HepG2 (cell line): ENCODE data around the gene FAAP20. TPM values are rescaled to one million over a fixed set of nuclear protein-coding genes. Genes with fewer than 3 reads are reported as not detected.

ENCODE experiments used
- KLF11 ChIP-seq: IDR thresholded peaks from 2 replicates; pipeline ENCODE4 v1.6.1; 2016; ENCODE audit warnings: missing compliant biosample characterization
- MAZ ChIP-seq, 2 experiments: sonication (generic) in 1 of 2; formaldehyde crosslinking in 1 of 2; IDR thresholded peaks; 2 replicates each; pipeline versions ENCODE4 v1.5.0 to v1.6.1; 2012 to 2020; ENCODE audit warnings: low read depth in 2 of 2, mild to moderate bottlenecking in 2 of 2, borderline replicate concordance in 1 of 2, improper control_type of control experiment in 1 of 2, low read length in 1 of 2, missing genetic modification reagents in 1 of 2, moderate library complexity in 1 of 2
- RBFOX2 ChIP-seq: fragments of 200-400 bp; formaldehyde crosslinking; IDR thresholded peaks from 2 replicates; pipeline ENCODE4 v1.6.1; 2017; ENCODE audit warnings: low read depth, mild to moderate bottlenecking, low read length
- ZFX ChIP-seq: sonication (generic); formaldehyde crosslinking; IDR thresholded peaks from 2 replicates; pipeline ENCODE4 v1.4.0; 2020; ENCODE audit warnings: mild to moderate bottlenecking, low read depth, missing genetic modification reagents, moderate library complexity
- ZKSCAN8 ChIP-seq: IDR thresholded peaks from 2 replicates; pipeline ENCODE4 v1.6.1; 2016; ENCODE audit warnings: borderline replicate concordance, missing genetic modification reagents, missing compliant biosample characterization
- ZNF563 ChIP-seq: sonication (generic); formaldehyde crosslinking; IDR thresholded peaks from 2 replicates; pipeline ENCODE4 v1.8.0; 2022; ENCODE audit warnings: mild to moderate bottlenecking, moderate library complexity, missing genetic modification reagents
- ZNF607 ChIP-seq: sonication (generic); formaldehyde crosslinking; IDR thresholded peaks from 2 replicates; pipeline ENCODE4 v1.5.1; 2020; ENCODE audit warnings: missing genetic modification reagents, mild to moderate bottlenecking, borderline replicate concordance
- polyA plus RNA-seq, 8 experiments: library from polyadenylated mRNA; depleted of rRNA in 3 of 8; stranded (reverse) in 7 of 8; unstranded in 1 of 8; fragments of >200 nt; fragmentation: Illumina TruSeq in 4 of 8; extraction: Trizol in 4 of 8; gene quantifications; 2 replicates each; pipeline versions ENCODE4 v1.2.1 to v1.2.3, GENCODE V29; 2011 to 2016; ENCODE audit warnings: low read depth in 4 of 8, missing spikeins in 1 of 8, mixed read lengths in 1 of 8; ENCODE audit not compliant: insufficient read depth in 1 of 8
- total RNA-seq, 5 experiments: library from RNA; depleted of rRNA; stranded (reverse); fragments of >200 nt; fragmentation: Illumina TruSeq; extraction: Trizol; gene quantifications; 2 replicates each; pipeline ENCODE4 v1.2.3, GENCODE V29; 2016; ENCODE audit warnings: low read depth in 1 of 5
- TF ChIP-seq, protein P1 (sequence below): sonication (generic); formaldehyde crosslinking; conservative IDR thresholded peaks from 2 replicates; pipeline ENCODE4 v1.4.0; 2020; ENCODE audit warnings: missing genetic modification reagents
- TF ChIP-seq, protein P2 (sequence below), 2 experiments: fragments of 450-650 bp in 1 of 2; sonication (generic) in 1 of 2; formaldehyde crosslinking in 1 of 2; IDR thresholded peaks; 2 replicates each; pipeline versions ENCODE4 v1.6.1 to v1.8.0; 2016 to 2022; ENCODE audit warnings: antibody characterized with exemption in 1 of 2, mild to moderate bottlenecking in 1 of 2, missing genetic modification reagents in 1 of 2
- TF ChIP-seq, protein P3 (sequence below): sonication (generic); formaldehyde crosslinking; IDR thresholded peaks from 2 replicates; pipeline ENCODE4 v1.4.0; 2020; ENCODE audit warnings: low read depth, missing genetic modification reagents

Gene FAAP20
- total and polyA plus RNA-seq, 2 of the 13 experiments (the other 11 are each of a cell fraction or from before 2014, with no cell fraction given) = 9.6 to 10.8 TPM

DNA sequence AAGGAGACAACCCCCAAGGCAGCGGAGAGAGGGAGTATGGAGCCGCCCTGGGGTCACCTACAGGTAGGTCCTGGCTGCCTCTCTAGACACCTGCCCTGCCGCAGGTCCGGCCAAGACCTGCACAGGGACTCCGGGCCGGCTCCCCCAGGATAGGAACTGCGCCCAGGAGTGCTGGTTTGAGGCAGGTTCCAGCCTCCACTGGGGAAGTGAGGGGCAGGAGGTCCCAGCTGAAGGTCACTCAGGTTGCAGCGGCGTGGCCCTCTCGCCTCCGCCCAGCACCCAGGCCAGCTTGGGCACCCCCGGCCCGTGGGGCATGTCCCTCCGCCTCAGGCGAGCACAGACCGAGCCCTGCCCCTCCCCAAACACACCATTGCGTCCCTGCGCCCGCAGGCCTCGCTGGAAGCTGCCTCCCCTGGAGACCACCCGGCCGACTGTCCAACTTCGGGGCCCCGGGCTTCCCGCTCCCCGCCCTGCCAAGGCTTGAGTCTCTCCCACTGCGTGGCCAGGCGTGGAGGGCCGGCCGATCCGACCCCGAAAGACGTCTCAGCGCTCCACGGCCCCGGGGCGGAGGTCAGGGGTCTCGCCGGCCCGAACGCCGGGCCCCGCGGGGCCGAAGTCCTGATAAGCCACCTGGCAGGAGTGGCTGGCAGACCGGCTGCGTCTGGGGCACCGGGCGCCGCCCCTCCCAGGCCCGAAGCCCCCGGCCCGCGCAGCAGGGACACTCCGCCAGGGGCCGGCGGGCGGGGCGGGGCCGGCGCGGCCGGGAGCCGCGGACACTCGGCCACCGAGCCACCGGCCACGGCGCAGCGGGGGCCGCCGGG is 32.2 kb upstream of the FAAP20 start (continued):
- TF ChIP-seq, protein P1, sequence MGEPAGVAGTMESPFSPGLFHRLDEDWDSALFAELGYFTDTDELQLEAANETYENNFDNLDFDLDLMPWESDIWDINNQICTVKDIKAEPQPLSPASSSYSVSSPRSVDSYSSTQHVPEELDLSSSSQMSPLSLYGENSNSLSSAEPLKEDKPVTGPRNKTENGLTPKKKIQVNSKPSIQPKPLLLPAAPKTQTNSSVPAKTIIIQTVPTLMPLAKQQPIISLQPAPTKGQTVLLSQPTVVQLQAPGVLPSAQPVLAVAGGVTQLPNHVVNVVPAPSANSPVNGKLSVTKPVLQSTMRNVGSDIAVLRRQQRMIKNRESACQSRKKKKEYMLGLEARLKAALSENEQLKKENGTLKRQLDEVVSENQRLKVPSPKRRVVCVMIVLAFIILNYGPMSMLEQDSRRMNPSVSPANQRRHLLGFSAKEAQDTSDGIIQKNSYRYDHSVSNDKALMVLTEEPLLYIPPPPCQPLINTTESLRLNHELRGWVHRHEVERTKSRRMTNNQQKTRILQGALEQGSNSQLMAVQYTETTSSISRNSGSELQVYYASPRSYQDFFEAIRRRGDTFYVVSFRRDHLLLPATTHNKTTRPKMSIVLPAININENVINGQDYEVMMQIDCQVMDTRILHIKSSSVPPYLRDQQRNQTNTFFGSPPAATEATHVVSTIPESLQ (CRISPR knock-in tag) = no peak
- TF ChIP-seq ZFX (CRISPR knock-in tag) = peak; percentile 56; the same call in 1 of the 2 replicates
- TF ChIP-seq, protein P2, sequence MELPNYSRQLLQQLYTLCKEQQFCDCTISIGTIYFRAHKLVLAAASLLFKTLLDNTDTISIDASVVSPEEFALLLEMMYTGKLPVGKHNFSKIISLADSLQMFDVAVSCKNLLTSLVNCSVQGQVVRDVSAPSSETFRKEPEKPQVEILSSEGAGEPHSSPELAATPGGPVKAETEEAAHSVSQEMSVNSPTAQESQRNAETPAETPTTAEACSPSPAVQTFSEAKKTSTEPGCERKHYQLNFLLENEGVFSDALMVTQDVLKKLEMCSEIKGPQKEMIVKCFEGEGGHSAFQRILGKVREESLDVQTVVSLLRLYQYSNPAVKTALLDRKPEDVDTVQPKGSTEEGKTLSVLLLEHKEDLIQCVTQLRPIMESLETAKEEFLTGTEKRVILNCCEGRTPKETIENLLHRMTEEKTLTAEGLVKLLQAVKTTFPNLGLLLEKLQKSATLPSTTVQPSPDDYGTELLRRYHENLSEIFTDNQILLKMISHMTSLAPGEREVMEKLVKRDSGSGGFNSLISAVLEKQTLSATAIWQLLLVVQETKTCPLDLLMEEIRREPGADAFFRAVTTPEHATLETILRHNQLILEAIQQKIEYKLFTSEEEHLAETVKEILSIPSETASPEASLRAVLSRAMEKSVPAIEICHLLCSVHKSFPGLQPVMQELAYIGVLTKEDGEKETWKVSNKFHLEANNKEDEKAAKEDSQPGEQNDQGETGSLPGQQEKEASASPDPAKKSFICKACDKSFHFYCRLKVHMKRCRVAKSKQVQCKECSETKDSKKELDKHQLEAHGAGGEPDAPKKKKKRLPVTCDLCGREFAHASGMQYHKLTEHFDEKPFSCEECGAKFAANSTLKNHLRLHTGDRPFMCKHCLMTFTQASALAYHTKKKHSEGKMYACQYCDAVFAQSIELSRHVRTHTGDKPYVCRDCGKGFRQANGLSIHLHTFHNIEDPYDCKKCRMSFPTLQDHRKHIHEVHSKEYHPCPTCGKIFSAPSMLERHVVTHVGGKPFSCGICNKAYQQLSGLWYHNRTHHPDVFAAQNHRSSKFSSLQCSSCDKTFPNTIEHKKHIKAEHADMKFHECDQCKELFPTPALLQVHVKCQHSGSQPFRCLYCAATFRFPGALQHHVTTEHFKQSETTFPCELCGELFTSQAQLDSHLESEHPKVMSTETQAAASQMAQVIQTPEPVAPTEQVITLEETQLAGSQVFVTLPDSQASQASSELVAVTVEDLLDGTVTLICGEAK (IDR thresholded peaks at IDR 0.05) = no peak
- TF ChIP-seq, protein P2 (CRISPR knock-in tag; IDR thresholded peaks at IDR 0.05) = 0 out of 2 replicates have a peak, but pooled peaks have one; percentile 20
- peak; percentile 74; the same call in 1 of the 2 replicates for TF ChIP-seq ZNF607 (CRISPR knock-in tag)
- no peak for TF ChIP-seq ZKSCAN8
- no peak for TF ChIP-seq KLF11
- 0 out of 2 replicates have a peak, but pooled peaks have one; percentile 53 for TF ChIP-seq RBFOX2
- TF ChIP-seq ZNF563 (CRISPR knock-in tag) = peak; percentile 42; the same call in 1 of the 2 replicates
- TF ChIP-seq MAZ (IDR thresholded peaks at IDR 0.05; ENCODE audit: borderline replicate concordance, low read depth, low read length) = no peak
- TF ChIP-seq MAZ (CRISPR knock-in tag; IDR thresholded peaks at IDR 0.05; ENCODE audit: low read depth) = 0 out of 2 replicates have a peak, but pooled peaks have one; percentile 10
- TF ChIP-seq, protein P3, sequence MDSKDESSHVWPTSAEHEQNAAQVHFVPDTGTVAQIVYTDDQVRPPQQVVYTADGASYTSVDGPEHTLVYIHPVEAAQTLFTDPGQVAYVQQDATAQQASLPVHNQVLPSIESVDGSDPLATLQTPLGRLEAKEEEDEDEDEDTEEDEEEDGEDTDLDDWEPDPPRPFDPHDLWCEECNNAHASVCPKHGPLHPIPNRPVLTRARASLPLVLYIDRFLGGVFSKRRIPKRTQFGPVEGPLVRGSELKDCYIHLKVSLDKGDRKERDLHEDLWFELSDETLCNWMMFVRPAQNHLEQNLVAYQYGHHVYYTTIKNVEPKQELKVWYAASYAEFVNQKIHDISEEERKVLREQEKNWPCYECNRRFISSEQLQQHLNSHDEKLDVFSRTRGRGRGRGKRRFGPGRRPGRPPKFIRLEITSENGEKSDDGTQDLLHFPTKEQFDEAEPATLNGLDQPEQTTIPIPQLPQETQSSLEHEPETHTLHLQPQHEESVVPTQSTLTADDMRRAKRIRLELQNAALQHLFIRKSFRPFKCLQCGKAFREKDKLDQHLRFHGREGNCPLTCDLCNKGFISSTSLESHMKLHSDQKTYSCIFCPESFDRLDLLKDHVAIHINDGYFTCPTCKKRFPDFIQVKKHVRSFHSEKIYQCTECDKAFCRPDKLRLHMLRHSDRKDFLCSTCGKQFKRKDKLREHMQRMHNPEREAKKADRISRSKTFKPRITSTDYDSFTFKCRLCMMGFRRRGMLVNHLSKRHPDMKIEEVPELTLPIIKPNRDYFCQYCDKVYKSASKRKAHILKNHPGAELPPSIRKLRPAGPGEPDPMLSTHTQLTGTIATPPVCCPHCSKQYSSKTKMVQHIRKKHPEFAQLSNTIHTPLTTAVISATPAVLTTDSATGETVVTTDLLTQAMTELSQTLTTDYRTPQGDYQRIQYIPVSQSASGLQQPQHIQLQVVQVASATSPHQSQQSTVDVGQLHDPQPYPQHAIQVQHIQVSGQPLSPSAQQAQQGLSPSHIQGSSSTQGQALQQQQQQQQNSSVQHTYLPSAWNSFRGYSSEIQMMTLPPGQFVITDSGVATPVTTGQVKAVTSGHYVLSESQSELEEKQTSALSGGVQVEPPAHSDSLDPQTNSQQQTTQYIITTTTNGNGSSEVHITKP = no peak
